Panc1 (cell line): ENCODE measurements around the gene GPR18. TPM values are rescaled to one million over a fixed set of nuclear protein-coding genes. Genes with fewer than 3 reads are reported as not detected.

Experiments used
- ATAC-seq: fragments of 200-7000 bp; cut with Tn5 transposase; 2 replicates; pipeline ENCODE4 v1.9.1; 2020; ENCODE audit warnings: mild to moderate bottlenecking, moderate library complexity
- BruUV-seq: library from RNA; stranded (reverse); fragments of 400-500 nt; replicated peaks from 2 replicates; lab custom pipeline; 2021; lab: Mats Ljungman, UMichigan
- CTCF ChIA-PET: fragments of 300-600 bp; sonication (Branson Sonifier 250); formaldehyde crosslinking; loops from one replicate; lab custom pipeline; 2022; ENCODE audit warnings: antibody characterized with exemption; lab: Charles Lee
- POLR2A ChIA-PET: fragments of 300-600 bp; sonication (Branson Sonifier 250); formaldehyde crosslinking; loops from one replicate; lab custom pipeline; 2022; ENCODE audit warnings: antibody characterized with exemption; lab: Charles Lee
- DNase-seq: peaks from one replicate; pipeline ENCODE4 v3.0.0-alpha.2; 2010; ENCODE audit warnings: low read depth, low spot score
- H3K27ac ChIP-seq: 2 replicates; pipeline ENCODE4 v1.5.1; 2011; ENCODE audit warnings: mild to moderate bottlenecking, low read length, inconsistent platforms
- H3K27me3 ChIP-seq: fragments of 200-500 bp; sonication (Bioruptor generic); 2 replicates; pipeline ENCODE4 v1.6.0; 2014; ENCODE audit warnings: low read length, inconsistent platforms; ENCODE audit not compliant: control insufficient read depth, insufficient read depth
- H3K36me3 ChIP-seq: fragments of 200-500 bp; sonication (Bioruptor generic); 2 replicates; pipeline ENCODE4 v1.5.1; 2014; ENCODE audit warnings: inconsistent platforms, mild to moderate bottlenecking, low read length, moderate library complexity; ENCODE audit not compliant: control insufficient read depth, insufficient read depth
- H3K4me1 ChIP-seq: 2 replicates; pipeline ENCODE4 v1.5.1; 2011; ENCODE audit warnings: inconsistent platforms, mild to moderate bottlenecking, low read length, moderate library complexity; ENCODE audit not compliant: control insufficient read depth, insufficient read depth
- H3K4me3 ChIP-seq, 2 experiments: 2 replicates each; pipeline ENCODE4 v1.5.1; 2011 to 2012; ENCODE audit warnings: low read depth in 2 of 2, low read length in 2 of 2, mild to moderate bottlenecking in 2 of 2, inconsistent platforms in 1 of 2, moderate library complexity in 1 of 2
- H3K9me3 ChIP-seq: fragments of 200-500 bp; sonication (Bioruptor generic); 2 replicates; pipeline ENCODE4 v1.5.1; 2014; ENCODE audit warnings: low read depth, mild to moderate bottlenecking, inconsistent platforms, low read length, moderate library complexity; ENCODE audit not compliant: control insufficient read depth, insufficient read depth
- CTCF ChIP-seq: fragments of 450-650 bp; IDR thresholded peaks from 2 replicates; pipeline ENCODE4 v1.5.1; 2017; ENCODE audit warnings: mild to moderate bottlenecking
- POLR2AphosphoS5 ChIP-seq: IDR thresholded peaks from 2 replicates; pipeline ENCODE4 v1.6.1; 2012; ENCODE audit warnings: mild to moderate bottlenecking, low read depth, low read length, moderate library complexity
- SIN3A ChIP-seq: IDR thresholded peaks from 2 replicates; pipeline ENCODE4 v1.6.1; 2012; ENCODE audit warnings: low read depth, mild to moderate bottlenecking, low read length, moderate library complexity, borderline replicate concordance; ENCODE audit not compliant: insufficient read depth
- TCF7L2 ChIP-seq: IDR thresholded peaks from 2 replicates; pipeline ENCODE4 v1.6.1; 2011; ENCODE audit warnings: mild to moderate bottlenecking, low read depth, low read length, inconsistent platforms
- in situ Hi-C: cut with HindIII; loops from 2 replicates; pipeline ENCODE4 v1.10.0; 2016; ENCODE audit warnings: low sequenced_read_pairs, low pct_unique_long_range_greater_than_20kb
- intact Hi-C: fragments of 100-400 bp; cut with micrococcal nuclease; formaldehyde crosslinking; loops from one replicate; pipeline ENCODE4 v1.10.0; 2022; ENCODE audit not compliant: unreplicated experiment
- total RNA-seq: library from RNA; stranded (reverse); gene quantifications from one replicate; pipeline ENCODE4 v1.2.1, GENCODE V29; 2021; ENCODE audit not compliant: unreplicated experiment
- TF ChIP-seq, protein P1 (sequence below), 2 experiments: IDR thresholded peaks; 2 replicates each; pipeline ENCODE4 v1.6.1; 2011 to 2012; ENCODE audit warnings: low read depth in 2 of 2, control low read depth in 1 of 2, low read length in 1 of 2, mild to moderate bottlenecking in 1 of 2, moderate library complexity in 1 of 2; ENCODE audit not compliant: insufficient read depth in 1 of 2

GPR18 gene
- total RNA-seq, 1 experiment from 2014 or later, result not detected

- POLR2A ChIA-PET, result interaction anchor here (0.6 kb wide), 1 partner anchor 9 kb away, joined by 3 read pairs; no protein-coding TSS in a partner anchor
- BruUV-seq, result no TSS peak
- H3K4me1 ChIP-seq, result no peaks in the 10 kb centered on the region
- no peak overlapping the region for H3K4me3 ChIP-seq
- no peaks in the 10 kb centered on the region for H3K9me3 ChIP-seq
- intact Hi-C loops, result loop anchor here (2.0 to 5.0 kb wide), 3 partner anchors 77 to 168 kb away; no protein-coding TSS in a partner anchor
- H3K27ac ChIP-seq, result no peak overlapping the region
- no peak for DNase-seq
- no peaks in the 10 kb centered on the region for H3K36me3 ChIP-seq
- TF ChIP-seq CTCF (no peak), POLR2AphosphoS5 (no peak), SIN3A (no peak), TCF7L2 (no peak)
- TF ChIP-seq, protein P1, sequence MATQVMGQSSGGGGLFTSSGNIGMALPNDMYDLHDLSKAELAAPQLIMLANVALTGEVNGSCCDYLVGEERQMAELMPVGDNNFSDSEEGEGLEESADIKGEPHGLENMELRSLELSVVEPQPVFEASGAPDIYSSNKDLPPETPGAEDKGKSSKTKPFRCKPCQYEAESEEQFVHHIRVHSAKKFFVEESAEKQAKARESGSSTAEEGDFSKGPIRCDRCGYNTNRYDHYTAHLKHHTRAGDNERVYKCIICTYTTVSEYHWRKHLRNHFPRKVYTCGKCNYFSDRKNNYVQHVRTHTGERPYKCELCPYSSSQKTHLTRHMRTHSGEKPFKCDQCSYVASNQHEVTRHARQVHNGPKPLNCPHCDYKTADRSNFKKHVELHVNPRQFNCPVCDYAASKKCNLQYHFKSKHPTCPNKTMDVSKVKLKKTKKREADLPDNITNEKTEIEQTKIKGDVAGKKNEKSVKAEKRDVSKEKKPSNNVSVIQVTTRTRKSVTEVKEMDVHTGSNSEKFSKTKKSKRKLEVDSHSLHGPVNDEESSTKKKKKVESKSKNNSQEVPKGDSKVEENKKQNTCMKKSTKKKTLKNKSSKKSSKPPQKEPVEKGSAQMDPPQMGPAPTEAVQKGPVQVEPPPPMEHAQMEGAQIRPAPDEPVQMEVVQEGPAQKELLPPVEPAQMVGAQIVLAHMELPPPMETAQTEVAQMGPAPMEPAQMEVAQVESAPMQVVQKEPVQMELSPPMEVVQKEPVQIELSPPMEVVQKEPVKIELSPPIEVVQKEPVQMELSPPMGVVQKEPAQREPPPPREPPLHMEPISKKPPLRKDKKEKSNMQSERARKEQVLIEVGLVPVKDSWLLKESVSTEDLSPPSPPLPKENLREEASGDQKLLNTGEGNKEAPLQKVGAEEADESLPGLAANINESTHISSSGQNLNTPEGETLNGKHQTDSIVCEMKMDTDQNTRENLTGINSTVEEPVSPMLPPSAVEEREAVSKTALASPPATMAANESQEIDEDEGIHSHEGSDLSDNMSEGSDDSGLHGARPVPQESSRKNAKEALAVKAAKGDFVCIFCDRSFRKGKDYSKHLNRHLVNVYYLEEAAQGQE (IDR thresholded peaks at IDR 0.05; ENCODE audit: insufficient read depth in 1 of 2, low read depth in 2 of 2, low read length in 1 of 2), result no peak
- H3K27me3 ChIP-seq, result no peaks in the 10 kb centered on the region
- no peak for ATAC-seq
- CTCF ChIA-PET, result interaction anchor here (0.6 kb wide), 1 partner anchor 884 kb away, joined by 3 read pairs; no protein-coding TSS in a partner anchor
- in situ Hi-C loops, result no loop called here
Measured at GRCh38 chr13:99268822-99269221, 10.6 kb upstream of the GPR18 start.

DNA sequence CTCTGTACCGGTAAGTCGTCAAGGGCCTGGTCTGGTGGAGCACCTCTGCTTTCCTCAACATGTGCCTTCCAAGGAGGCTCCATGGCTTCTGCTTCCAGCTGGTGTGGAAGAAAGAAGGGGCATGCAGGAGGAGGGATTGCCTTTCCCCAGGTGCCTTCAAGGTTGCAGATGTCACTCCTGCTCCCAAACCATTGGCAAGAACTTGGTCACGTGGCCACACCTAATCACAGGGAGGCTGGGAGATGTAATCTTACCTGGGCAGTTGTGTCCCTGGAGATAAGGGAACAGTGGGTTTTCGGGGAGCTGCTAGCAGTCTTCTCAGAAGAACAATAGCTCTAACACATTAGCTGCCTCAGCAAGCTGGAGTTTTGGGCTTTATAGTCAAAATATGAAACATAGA, 9.7 kb upstream of the GPR18 start:
- ChIA-PET CTCF (no interaction called here), POLR2A (no interaction called here)
- intact Hi-C loops (loop anchor here (2.0 to 5.0 kb wide), 3 partner anchors 76 to 169 kb away; no protein-coding TSS in a partner anchor), in situ Hi-C loops (no loop called here)
- no TSS peak for BruUV-seq
- TF ChIP-seq POLR2AphosphoS5 (no peak), TCF7L2 (no peak), SIN3A (no peak), CTCF (no peak)
- TF ChIP-seq, protein P1 (IDR thresholded peaks at IDR 0.05; ENCODE audit: insufficient read depth in 1 of 2, low read depth in 2 of 2, low read length in 1 of 2), result no peak
- Histone ChIP-seq H3K36me3 (no peaks in the 10 kb centered on the region), H3K4me1 (no peaks in the 10 kb centered on the region), H3K9me3 (no peaks in the 10 kb centered on the region), H3K4me3 (no peak overlapping the region), H3K27ac (no peak overlapping the region), H3K27me3 (no peaks in the 10 kb centered on the region)
- ATAC-seq (no peak), DNase-seq (no peak)
